B cell (primary cell): ENCODE measurements around the gene UACA. TPM values are rescaled to one million over a fixed set of nuclear protein-coding genes. Genes with fewer than 3 reads are reported as not detected.

ENCODE experiments used
- ATAC-seq: fragments of 200-7000 bp; cut with Tn5 transposase; one replicate; pipeline ENCODE4 v1.10.0; 2021; ENCODE audit warnings: low read depth, mild to moderate bottlenecking, moderate number of reproducible peaks, moderate library complexity
- CTCF ChIA-PET: fragments of 350-600 bp; sonication (Branson Sonifier 250); formaldehyde crosslinking; loops from one replicate; lab custom pipeline; 2021; ENCODE audit warnings: antibody characterized with exemption, inconsistent platforms; lab: Charles Lee
- POLR2A ChIA-PET: fragments of 350-600 bp; sonication (Branson Sonifier 250); formaldehyde crosslinking; loops from one replicate; lab custom pipeline; 2021; ENCODE audit warnings: antibody characterized with exemption; lab: Charles Lee
- DNase-seq: peaks from one replicate; pipeline ENCODE4 v3.0.0; 2013
- H2AFZ ChIP-seq: 2 replicates; pipeline ENCODE4 v1.6.1; 2012; ENCODE audit warnings: mild to moderate bottlenecking, low read depth, low read length; ENCODE audit not compliant: insufficient read depth, poor library complexity, severe bottlenecking
- H3K27ac ChIP-seq, 2 donors: 1 replicate in 1 of 2; 2 replicates in 1 of 2; pipeline ENCODE4 v1.5.1; 2012 to 2013; ENCODE audit warnings: low read length in 2 of 2, mild to moderate bottlenecking in 2 of 2, moderate library complexity in 1 of 2
- H3K27me3 ChIP-seq, 4 experiments: fragments of 200-600 bp in 1 of 4; sonication (generic) in 1 of 4; replicated peaks in 1 of 4; 1 replicate in 2 of 4; 2 replicates in 2 of 4; pipeline versions ENCODE4 v1.6.1 to v1.7.0; 2013 to 2016; ENCODE audit warnings: low read length in 3 of 4, mild to moderate bottlenecking in 2 of 4, mixed read lengths in 1 of 4, moderate library complexity in 1 of 4; ENCODE audit not compliant: insufficient read depth in 4 of 4, control insufficient read depth in 3 of 4; ENCODE audit errors: control extremely low read depth in 1 of 4
- H3K36me3 ChIP-seq, 2 experiments: replicated peaks in 1 of 2; 1 replicate in 1 of 2; 2 replicates in 1 of 2; pipeline versions ENCODE4 v1.6.1 to v1.7.1; 2013; ENCODE audit warnings: low read length in 1 of 2; ENCODE audit not compliant: insufficient read depth in 2 of 2, control insufficient read depth in 1 of 2; ENCODE audit errors: control extremely low read depth in 1 of 2, extremely low read depth in 1 of 2
- H3K4me1 ChIP-seq, 2 donors: fragments of 200-600 bp in 1 of 2; sonication (generic) in 1 of 2; 1 replicate in 1 of 2; 2 replicates in 1 of 2; pipeline versions ENCODE4 v1.5.1 to v1.6.1; 2013 to 2017; ENCODE audit warnings: low read length in 2 of 2; ENCODE audit not compliant: control insufficient read depth in 2 of 2, insufficient read depth in 2 of 2
- H3K4me2 ChIP-seq: replicated peaks from 2 replicates; pipeline ENCODE3; 2012; ENCODE audit warnings: mild to moderate bottlenecking, low read depth, low read length; ENCODE audit not compliant: poor library complexity, severe bottlenecking
- H3K4me3 ChIP-seq, 5 experiments: fragments of 200-600 bp in 1 of 5; sonication (generic) in 1 of 5; 1 replicate in 3 of 5; 2 replicates in 2 of 5; pipeline versions ENCODE4 v1.5.1 to v1.7.0; 2011 to 2016; ENCODE audit warnings: low read length in 4 of 5, mild to moderate bottlenecking in 4 of 5, low read depth in 2 of 5, control low read depth in 1 of 5, moderate library complexity in 1 of 5; ENCODE audit not compliant: insufficient read depth in 1 of 5; ENCODE audit errors: control extremely low read depth in 1 of 5, extremely low read depth in 1 of 5
- H3K79me2 ChIP-seq: fragments of 200-600 bp; sonication (generic); one replicate; pipeline ENCODE4 v1.6.0; 2016; ENCODE audit warnings: low read length; ENCODE audit not compliant: control insufficient read depth, insufficient read depth
- H3K9ac ChIP-seq: fragments of 200-600 bp; sonication (generic); 2 replicates; pipeline ENCODE4 v1.6.1; 2017; ENCODE audit warnings: mild to moderate bottlenecking, low read length, moderate library complexity
- H3K9me3 ChIP-seq, 3 donors: one replicate each; pipeline versions ENCODE4 v1.6.1 to v1.7.1; 2013; ENCODE audit warnings: low read length in 2 of 3; ENCODE audit not compliant: control insufficient read depth in 2 of 3, insufficient read depth in 1 of 3; ENCODE audit errors: control extremely low read depth in 1 of 3
- H4K20me1 ChIP-seq: 2 replicates; pipeline ENCODE4 v1.6.0; 2012; ENCODE audit warnings: mild to moderate bottlenecking, low read length; ENCODE audit not compliant: insufficient read depth, control insufficient read depth, poor library complexity, severe bottlenecking
- H3K27ac Mint-ChIP-seq: one replicate; pipeline ENCODE4 v1.8.0; 2021; ENCODE audit warnings: mixed read lengths
- H3K27me3 Mint-ChIP-seq: one replicate; pipeline ENCODE4 v1.8.0; 2021; ENCODE audit warnings: mixed read lengths
- H3K4me1 Mint-ChIP-seq: one replicate; pipeline ENCODE4 v1.8.0; 2021; ENCODE audit warnings: mixed read lengths
- H3K4me3 Mint-ChIP-seq: one replicate; pipeline ENCODE4 v1.8.0; 2021; ENCODE audit warnings: mixed read lengths
- H3K9me3 Mint-ChIP-seq: one replicate; pipeline ENCODE4 v1.8.0; 2022; ENCODE audit warnings: mixed read lengths; ENCODE audit not compliant: insufficient read depth
- CTCF ChIP-seq: fragments of 200-600 bp; IDR thresholded peaks from one replicate; pipeline ENCODE4 v1.8.0; 2022; ENCODE audit warnings: antibody characterized with exemption, mild to moderate bottlenecking
- EZH2 ChIP-seq: IDR thresholded peaks from 2 replicates; pipeline ENCODE4 v1.6.1; 2012; ENCODE audit warnings: borderline replicate concordance, low read depth, mild to moderate bottlenecking, moderate library complexity, low read length; ENCODE audit not compliant: insufficient read depth, poor library complexity, severe bottlenecking
- WGBS: methylation state at CpG from one replicate; pipeline ENCODE4 v1.1.5; 2013; ENCODE audit warnings: missing lambda C conversion rate; ENCODE audit not compliant: insufficient coverage; 5-methylcytosine and 5-hydroxymethylcytosine counted together
- intact Hi-C: fragments of 100-400 bp; cut with micrococcal nuclease; formaldehyde crosslinking; loops from one replicate; pipeline ENCODE4 v1.10.0; 2022
- polyA plus RNA-seq: library from polyadenylated mRNA; depleted of rRNA; stranded (reverse); fragments of >200 nt; gene quantifications from 2 replicates; pipeline ENCODE4 v1.2.3, GENCODE V29; 2012
- total RNA-seq, 2 donors: library from RNA; stranded (reverse); fragments of 120-200 nt in 1 of 2; gene quantifications; 1 replicate in 1 of 2; 2 replicates in 1 of 2; pipeline versions ENCODE4 v1.2.3 to v1.2.4, GENCODE V29; 2013 to 2022

Gene UACA
- total and polyA plus RNA-seq, 2 donors (not counting 1 experiment from before 2014, with no cell fraction given) = 2.7 to 3.3 TPM

- no peak overlapping the region for H3K27ac ChIP-seq
- no peaks in the 10 kb centered on the region for H4K20me1 ChIP-seq
- Mint-ChIP-seq H3K9me3 (no peaks in the 10 kb centered on the region), H3K27me3 (peaks cover 32% of the 10 kb centered on the region), H3K27ac (no peak overlapping the region), H3K4me1 (no peaks in the 10 kb centered on the region), H3K4me3 (no peak overlapping the region)
- H3K79me2 ChIP-seq = no peaks in the 10 kb centered on the region
- no peaks in the 10 kb centered on the region for H3K36me3 ChIP-seq
- ChIA-PET CTCF (interaction anchor here (0.7 kb wide), 1 partner anchor 689 kb away, joined by 3 read pairs; no protein-coding TSS in a partner anchor), POLR2A (no interaction called here)
- H3K4me2 ChIP-seq = no peak overlapping the region
- no peak overlapping the region for H3K9ac ChIP-seq
- peaks cover 0 to 3% (median 0%) of the 10 kb centered on the region in 4 experiments for H3K27me3 ChIP-seq
- no peaks in the 10 kb centered on the region for H3K4me1 ChIP-seq
- H3K9me3 ChIP-seq = no peaks in the 10 kb centered on the region
- intact Hi-C loops = no loop called here
- DNase-seq (no peak), ATAC-seq (no peak)
- TF ChIP-seq CTCF (no peak), EZH2 (no peak)
- 81% methylated on average over 2 of the region's 3 CpGs for WGBS
- H2AFZ ChIP-seq = no peak overlapping the region
- no peak overlapping the region for H3K4me3 ChIP-seq
Measured at GRCh38 chr15:70778258-70779076, 15.1 kb upstream of the UACA start.

GRCh38 chr15:70777170-70777926 is 14.0 kb upstream of the UACA start:
- no peak overlapping the region for H3K27ac Mint-ChIP-seq
- Histone ChIP-seq H3K9me3 (no peaks in the 10 kb centered on the region), H3K4me2 (no peak overlapping the region), H3K79me2 (no peaks in the 10 kb centered on the region), H3K27ac (no peak overlapping the region), H3K9ac (no peak overlapping the region), H3K4me1 (no peaks in the 10 kb centered on the region), H3K27me3 (peaks cover 0 to 3% (median 0%) of the 10 kb centered on the region in 4 experiments), H3K4me3 (no peak overlapping the region), H3K36me3 (no peaks in the 10 kb centered on the region), H4K20me1 (no peaks in the 10 kb centered on the region), H2AFZ (no peak overlapping the region)
- TF ChIP-seq EZH2 (no peak), CTCF (no peak)
- DNase-seq = no peak
- no peak for ATAC-seq
- H3K4me1 Mint-ChIP-seq = no peaks in the 10 kb centered on the region
- peaks cover 32% of the 10 kb centered on the region for H3K27me3 Mint-ChIP-seq
- H3K4me3 Mint-ChIP-seq = no peak overlapping the region
- CTCF ChIA-PET = no interaction called here
- no peaks in the 10 kb centered on the region for H3K9me3 Mint-ChIP-seq
- WGBS = 93% methylated on average over 3 of the region's 7 CpGs
- intact Hi-C loops = no loop called here
- POLR2A ChIA-PET = no interaction called here
